ENCODE measurements around the gene IRF6. TPM values are rescaled to one million over a fixed set of nuclear protein-coding genes. Genes with fewer than 3 reads are reported as not detected.

IRF6 gene
- total and polyA plus RNA-seq, 2 experiments from 2014 or later, result 1.9 to 2.6 TPM

DNA sequence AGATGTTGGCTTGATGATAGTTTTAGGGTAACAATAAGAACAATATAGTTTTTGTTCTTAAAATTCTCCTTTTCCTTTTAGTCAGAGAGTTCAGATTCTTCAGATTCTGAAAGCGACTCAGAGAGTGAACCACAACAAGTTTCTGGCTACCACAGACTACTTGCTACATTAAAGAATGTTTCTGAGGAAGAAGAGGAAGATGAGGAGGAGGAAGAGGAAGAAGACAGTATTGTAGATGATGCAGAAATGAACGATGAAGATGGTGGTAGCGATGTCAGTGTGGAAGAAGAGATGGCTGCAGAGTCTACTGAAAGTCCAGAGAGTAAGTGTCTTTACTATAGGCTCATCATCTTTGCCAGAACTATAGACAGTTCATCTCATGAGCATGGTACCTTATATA lies 24.8 kb upstream of the IRF6 start:
- H3K27me3 ChIP-seq, result no peaks in the 10 kb centered on the region
- DNase-seq (ENCODE audit: low read depth in 1 of 2, low spot score in 1 of 2), result no peak
- H3K9me3 ChIP-seq (ENCODE audit: low read depth), result no peaks in the 10 kb centered on the region
- H3K4me3 ChIP-seq, result no peak overlapping the region
- H3K4me1 ChIP-seq (ENCODE audit: low read depth), result no peaks in the 10 kb centered on the region
- peaks cover 43% of the 10 kb centered on the region for H3K36me3 ChIP-seq
- TF ChIP-seq, protein P1, sequence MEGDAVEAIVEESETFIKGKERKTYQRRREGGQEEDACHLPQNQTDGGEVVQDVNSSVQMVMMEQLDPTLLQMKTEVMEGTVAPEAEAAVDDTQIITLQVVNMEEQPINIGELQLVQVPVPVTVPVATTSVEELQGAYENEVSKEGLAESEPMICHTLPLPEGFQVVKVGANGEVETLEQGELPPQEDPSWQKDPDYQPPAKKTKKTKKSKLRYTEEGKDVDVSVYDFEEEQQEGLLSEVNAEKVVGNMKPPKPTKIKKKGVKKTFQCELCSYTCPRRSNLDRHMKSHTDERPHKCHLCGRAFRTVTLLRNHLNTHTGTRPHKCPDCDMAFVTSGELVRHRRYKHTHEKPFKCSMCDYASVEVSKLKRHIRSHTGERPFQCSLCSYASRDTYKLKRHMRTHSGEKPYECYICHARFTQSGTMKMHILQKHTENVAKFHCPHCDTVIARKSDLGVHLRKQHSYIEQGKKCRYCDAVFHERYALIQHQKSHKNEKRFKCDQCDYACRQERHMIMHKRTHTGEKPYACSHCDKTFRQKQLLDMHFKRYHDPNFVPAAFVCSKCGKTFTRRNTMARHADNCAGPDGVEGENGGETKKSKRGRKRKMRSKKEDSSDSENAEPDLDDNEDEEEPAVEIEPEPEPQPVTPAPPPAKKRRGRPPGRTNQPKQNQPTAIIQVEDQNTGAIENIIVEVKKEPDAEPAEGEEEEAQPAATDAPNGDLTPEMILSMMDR (IDR thresholded peaks at IDR 0.05; ENCODE audit: low read depth, low read length), result no peak
- no peak overlapping the region for H3K27ac ChIP-seq

DNA sequence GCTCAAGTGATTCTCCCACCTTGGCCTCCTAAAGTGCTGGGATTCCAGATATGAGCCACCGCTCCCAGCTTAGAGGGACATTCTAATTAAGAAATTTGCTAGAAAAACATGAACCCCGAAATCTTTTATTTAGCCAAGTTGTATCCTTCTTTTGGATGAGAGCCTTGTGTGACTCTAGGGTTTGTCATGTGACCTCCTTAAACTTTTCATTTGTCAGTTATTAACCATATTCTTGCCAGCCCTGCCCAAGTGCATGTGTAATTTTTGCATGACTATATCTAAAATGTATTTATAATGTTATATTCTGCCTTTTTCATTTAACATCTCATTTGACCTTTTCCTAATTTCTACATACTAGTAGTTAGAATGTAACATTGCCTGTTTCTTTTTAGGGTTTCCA lies 23.8 kb upstream of the IRF6 start:
- no peaks in the 10 kb centered on the region for H3K27me3 ChIP-seq
- no peaks in the 10 kb centered on the region for H3K4me1 ChIP-seq (ENCODE audit: low read depth)
- H3K36me3 ChIP-seq, result peaks cover 33% of the 10 kb centered on the region
- no peak for DNase-seq (ENCODE audit: low read depth in 1 of 2, low spot score in 1 of 2)
- TF ChIP-seq, protein P1 (IDR thresholded peaks at IDR 0.05; ENCODE audit: low read depth, low read length), result no peak
- H3K27ac ChIP-seq, result no peak overlapping the region
- H3K9me3 ChIP-seq (ENCODE audit: low read depth), result no peaks in the 10 kb centered on the region
- H3K4me3 ChIP-seq, result no peak overlapping the region

DNA sequence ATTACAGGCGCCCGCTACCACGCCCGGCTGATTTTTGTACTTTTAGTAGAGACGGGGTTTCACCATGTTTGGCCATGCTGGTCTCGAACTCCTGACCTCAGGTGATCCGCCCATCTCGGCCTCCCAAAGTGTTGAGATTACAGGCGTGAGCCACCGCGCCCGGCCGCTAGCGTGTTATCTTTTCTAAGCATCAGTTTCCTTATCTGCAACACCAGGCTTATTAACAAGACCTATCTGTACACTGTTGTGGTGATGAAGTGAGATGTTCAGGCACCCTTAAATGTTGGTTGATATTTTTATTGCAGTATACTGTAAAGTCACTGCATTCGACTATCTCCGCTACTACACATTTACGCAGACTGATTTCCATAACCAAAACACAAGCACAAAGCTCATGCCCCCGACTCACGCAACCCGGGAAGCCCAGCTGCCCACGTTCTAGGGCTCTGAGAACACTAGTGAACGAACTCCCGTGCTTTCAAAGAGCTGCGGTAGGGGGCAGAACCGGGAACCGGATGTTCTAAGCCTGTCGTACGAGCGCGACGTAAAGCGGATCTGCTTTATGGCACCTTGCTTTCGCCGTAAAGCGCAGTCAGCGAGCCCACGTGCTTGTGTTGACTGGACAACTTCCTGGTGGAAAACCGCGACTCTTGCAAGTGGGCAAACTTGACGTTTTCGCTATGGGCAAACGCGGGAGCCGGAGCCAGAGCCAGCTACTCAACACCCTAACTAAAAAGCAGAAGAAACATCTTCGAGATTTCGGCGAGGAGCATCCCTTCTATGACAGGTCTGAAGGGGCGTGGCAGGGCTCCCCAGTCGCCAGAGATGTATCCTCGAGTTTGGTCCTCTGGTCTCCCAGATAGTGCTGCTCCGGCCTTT lies 21.7 kb upstream of the IRF6 start, which contains the start of gene UTP25:
UTP25 (plus strand) TSS at position 589 of the 879 bp plus-strand sequence; CDS start at position 681, 92 bp downstream.
- Histone ChIP-seq H3K9me3 (ENCODE audit: low read depth) (no peaks in the 10 kb centered on the region), H3K4me1 (ENCODE audit: low read depth) (no peaks in the 10 kb centered on the region), H3K4me3 (peak within 1 kb of the TSS; percentile 93), H3K27ac (no peak within 1 kb of the TSS), H3K27me3 (no peaks in the 10 kb centered on the region), H3K36me3 (peaks cover 14% of the 10 kb centered on the region)
- DNase-seq (ENCODE audit: low read depth in 1 of 2, low spot score in 1 of 2), result peak; percentile 95 to 98
- TF ChIP-seq, protein P1 (IDR thresholded peaks at IDR 0.05; ENCODE audit: low read depth, low read length), result peak; percentile 81

DNA sequence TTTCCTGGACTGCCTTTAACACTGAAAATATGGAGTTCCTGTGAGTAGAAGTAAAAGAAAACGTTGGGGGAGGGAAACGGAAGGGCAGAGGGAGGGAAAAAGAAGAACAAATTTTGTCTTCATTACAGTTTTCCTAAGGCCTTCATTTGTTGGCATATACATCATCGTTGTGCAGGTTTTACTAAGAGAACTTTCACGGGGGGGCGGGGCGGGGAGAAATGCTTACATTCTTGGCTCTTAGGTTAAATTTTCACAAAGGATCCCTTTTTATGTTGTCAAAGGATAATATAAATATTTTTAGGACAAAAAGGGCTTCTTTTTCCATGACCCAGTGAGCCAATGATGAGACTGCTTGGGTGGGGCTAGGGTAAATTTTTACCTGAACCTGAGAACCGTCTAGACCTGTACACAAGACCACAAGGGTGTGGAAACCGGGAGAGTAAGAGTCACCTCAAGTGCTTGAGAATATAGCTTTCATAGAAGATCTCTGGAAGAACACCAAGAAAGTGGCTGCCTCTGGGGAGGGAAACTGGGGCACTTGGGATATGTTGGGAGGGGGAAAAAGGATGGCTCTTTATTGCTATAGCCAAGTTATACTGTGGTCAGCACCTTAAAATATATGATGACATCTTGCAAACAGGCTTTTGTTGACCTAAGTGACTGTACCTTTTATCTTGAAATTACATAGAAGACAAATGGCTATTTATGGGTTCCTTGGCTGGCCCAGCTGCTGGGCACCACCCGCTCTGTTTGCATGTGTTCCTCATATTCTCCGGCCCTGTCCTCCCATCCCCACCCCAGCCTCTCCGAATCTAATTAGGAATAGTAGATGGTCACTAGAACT lies 19.9 kb upstream of the IRF6 start:
- peaks cover 5% of the 10 kb centered on the region for H3K27me3 ChIP-seq
- H3K9me3 ChIP-seq (ENCODE audit: low read depth), result no peaks in the 10 kb centered on the region
- DNase-seq (ENCODE audit: low read depth in 1 of 2, low spot score in 1 of 2), result no peak
- H3K36me3 ChIP-seq, result peaks cover 2% of the 10 kb centered on the region
- H3K27ac ChIP-seq, result no peak overlapping the region
- H3K4me3 ChIP-seq, result no peak overlapping the region
- no peaks in the 10 kb centered on the region for H3K4me1 ChIP-seq (ENCODE audit: low read depth)
- TF ChIP-seq, protein P1 (IDR thresholded peaks at IDR 0.05; ENCODE audit: low read depth, low read length), result no peak

DNA sequence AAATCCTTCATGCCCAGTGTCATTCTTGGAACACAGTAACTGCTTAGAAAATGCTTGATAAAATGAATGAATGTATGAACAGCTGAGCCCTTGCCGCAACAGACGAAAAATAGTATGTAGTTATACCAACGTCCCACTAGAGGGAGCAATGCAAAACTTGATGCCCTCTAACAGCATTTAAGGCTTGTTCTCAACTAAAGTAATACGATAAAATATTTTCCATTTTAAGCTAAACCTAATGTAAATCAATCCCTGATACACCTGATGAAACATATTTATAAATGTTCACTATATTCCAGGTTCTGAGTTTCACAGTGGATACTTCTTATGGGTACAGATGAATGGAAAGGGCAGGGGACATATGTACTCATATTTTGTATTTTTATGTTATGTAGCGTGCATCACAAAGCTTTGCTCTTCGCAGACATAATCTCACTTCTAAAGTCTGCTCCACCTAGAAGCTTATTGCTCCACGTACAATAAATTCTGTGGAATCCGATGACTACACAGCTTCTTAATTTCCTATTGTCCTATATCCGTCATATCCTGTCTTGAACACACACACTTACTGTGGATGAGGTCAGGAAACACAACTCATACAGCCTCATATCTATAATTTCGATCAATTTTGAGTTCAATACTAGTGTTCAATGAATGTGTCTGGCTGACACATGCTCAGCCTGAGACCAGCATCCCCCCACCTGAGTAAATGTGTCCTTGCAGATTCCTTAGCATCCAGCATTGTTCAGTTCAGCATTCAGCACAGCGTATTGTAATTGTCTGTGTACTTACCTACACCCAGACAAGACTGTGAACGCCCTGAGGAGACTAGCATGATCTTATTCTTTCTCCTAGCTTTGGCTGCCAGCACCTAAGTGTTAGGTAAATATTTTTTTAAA lies 17.4 kb upstream of the IRF6 start:
- H3K27ac ChIP-seq, result no peak overlapping the region

More for the DNA sequence above, 17.4 kb upstream of the IRF6 start:
- no peaks in the 10 kb centered on the region for H3K36me3 ChIP-seq
- no peaks in the 10 kb centered on the region for H3K4me1 ChIP-seq (ENCODE audit: low read depth)
- no peak overlapping the region for H3K4me3 ChIP-seq
- no peaks in the 10 kb centered on the region for H3K9me3 ChIP-seq (ENCODE audit: low read depth)
- peaks cover 12% of the 10 kb centered on the region for H3K27me3 ChIP-seq
- DNase-seq (ENCODE audit: low read depth in 1 of 2, low spot score in 1 of 2), result peak; percentile 51 to 85
- TF ChIP-seq, protein P1 (IDR thresholded peaks at IDR 0.05; ENCODE audit: low read depth, low read length), result peak; percentile 77
